Caco-2 (cell line): ENCODE data around the gene SCAANT1. TPM values are rescaled to one million over a fixed set of nuclear protein-coding genes. Genes with fewer than 3 reads are reported as not detected.

ENCODE experiments used
- BruUV-seq: library from RNA; stranded (reverse); fragments of 400-500 nt; replicated peaks from 2 replicates; lab custom pipeline; 2021; lab: Mats Ljungman, UMichigan
- CTCF ChIA-PET: fragments of 300-600 bp; sonication (Branson Sonifier 250); formaldehyde crosslinking; loops from one replicate; lab custom pipeline; 2022; ENCODE audit warnings: antibody characterized with exemption; lab: Charles Lee
- POLR2A ChIA-PET: fragments of 300-600 bp; sonication (Branson Sonifier 250); formaldehyde crosslinking; loops from one replicate; lab custom pipeline; 2022; ENCODE audit warnings: antibody characterized with exemption; lab: Charles Lee
- DNase-seq, 2 experiments: peaks; one replicate each; pipeline versions ENCODE4 v3.0.0 to v3.0.0-alpha.2; 2020 to 2022
- H3K27me3 ChIP-seq: replicated peaks from 2 replicates; pipeline ENCODE4 v1.6.0; 2011; ENCODE audit warnings: low read length; ENCODE audit not compliant: control insufficient read depth, insufficient read depth
- H3K36me3 ChIP-seq: 2 replicates; pipeline ENCODE4 v1.5.1; 2011; ENCODE audit warnings: low read length; ENCODE audit not compliant: control insufficient read depth, insufficient read depth
- H3K4me1 ChIP-seq: fragments of 250-450 bp; sonication (Bioruptor Pico); 2 replicates; pipeline ENCODE4 v1.5.1; 2020; ENCODE audit warnings: mild to moderate bottlenecking
- H3K4me3 ChIP-seq: 2 replicates; pipeline ENCODE4 v1.5.1; 2011; ENCODE audit warnings: low read depth, mild to moderate bottlenecking, control low read depth, low read length
- H3K9me3 ChIP-seq: fragments of 250-450 bp; sonication (Bioruptor Pico); 2 replicates; pipeline ENCODE4 v1.5.1; 2020; ENCODE audit warnings: mild to moderate bottlenecking, moderate library complexity
- H3K27ac Mint-ChIP-seq: one replicate; pipeline ENCODE4 v1.8.0; 2022; ENCODE audit warnings: mixed read lengths; ENCODE audit not compliant: unreplicated experiment
- H3K27me3 Mint-ChIP-seq: one replicate; pipeline ENCODE4 v1.8.0; 2022; ENCODE audit warnings: mixed read lengths; ENCODE audit not compliant: insufficient read depth, unreplicated experiment
- H3K36me3 Mint-ChIP-seq: one replicate; pipeline ENCODE4 v1.8.0; 2022; ENCODE audit warnings: mild to moderate bottlenecking, mixed read lengths; ENCODE audit not compliant: insufficient read depth, unreplicated experiment
- H3K4me1 Mint-ChIP-seq: one replicate; pipeline ENCODE4 v1.8.0; 2022; ENCODE audit warnings: low read depth, mixed read lengths; ENCODE audit not compliant: unreplicated experiment
- H3K4me3 Mint-ChIP-seq: one replicate; pipeline ENCODE4 v1.8.0; 2022; ENCODE audit warnings: mild to moderate bottlenecking, moderate library complexity, mixed read lengths; ENCODE audit not compliant: unreplicated experiment
- H3K9me3 Mint-ChIP-seq: one replicate; pipeline ENCODE4 v1.8.0; 2022; ENCODE audit warnings: mixed read lengths; ENCODE audit not compliant: unreplicated experiment
- CTCF ChIP-seq, 2 experiments: fragments of 200-600 bp in 1 of 2; IDR thresholded peaks; 1 replicate in 1 of 2; 2 replicates in 1 of 2; pipeline versions ENCODE4 v1.5.1 to v1.8.0; 2011 to 2022; ENCODE audit warnings: antibody characterized with exemption in 1 of 2, control low read depth in 1 of 2, inconsistent platforms in 1 of 2, low read depth in 1 of 2, low read length in 1 of 2, mild to moderate bottlenecking in 1 of 2, moderate library complexity in 1 of 2; ENCODE audit not compliant: insufficient read depth in 1 of 2, severe bottlenecking in 1 of 2, unreplicated experiment in 1 of 2
- intact Hi-C: fragments of 100-400 bp; cut with micrococcal nuclease; formaldehyde crosslinking; loops from one replicate; pipeline ENCODE4 v1.10.0; 2022; ENCODE audit not compliant: unreplicated experiment
- total RNA-seq: library from RNA; stranded (reverse); gene quantifications from 2 replicates; pipeline ENCODE4 v1.2.3, GENCODE V29; 2022

SCAANT1 gene
- total RNA-seq, 1 experiment from 2014 or later, result not detected

DNA sequence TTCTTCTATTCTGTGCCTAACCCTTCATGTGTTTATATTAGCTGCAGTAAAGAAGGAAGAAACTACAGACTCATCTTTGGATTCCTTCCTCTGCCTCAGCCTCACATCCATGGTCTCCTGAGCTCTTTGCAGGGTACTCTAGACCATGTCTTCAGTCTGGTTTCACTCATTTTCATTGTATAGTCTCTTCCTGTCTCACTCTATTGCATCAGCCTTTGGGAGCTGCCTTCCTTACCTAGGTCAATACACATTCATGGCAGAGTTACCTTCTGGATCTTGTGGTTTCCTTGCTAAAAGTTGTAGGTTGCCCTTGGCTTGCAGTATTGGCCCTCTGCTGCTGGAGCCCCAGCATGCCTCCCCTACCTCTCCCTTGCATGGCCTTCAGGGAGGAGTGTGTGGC lies 31.5 kb upstream of the SCAANT1 start:
- TF ChIP-seq CTCF (IDR thresholded peaks at IDR 0.05; ENCODE audit: insufficient read depth in 1 of 2, low read depth in 1 of 2, low read length in 1 of 2, severe bottlenecking in 1 of 2, unreplicated experiment in 1 of 2), result no peak
- DNase-seq, result no peak
- H3K4me3 ChIP-seq, result no peak overlapping the region
- no peaks in the 10 kb centered on the region for H3K27me3 ChIP-seq
- intact Hi-C loops, result no loop called here
- peaks cover 2% of the 10 kb centered on the region for H3K36me3 ChIP-seq
- CTCF ChIA-PET, result no interaction called here
- POLR2A ChIA-PET, result no interaction called here
- H3K9me3 ChIP-seq, result no peaks in the 10 kb centered on the region
- H3K27me3 Mint-ChIP-seq, result no peaks in the 10 kb centered on the region
- H3K4me1 Mint-ChIP-seq, result peaks cover 37% of the 10 kb centered on the region
- H3K36me3 Mint-ChIP-seq, result peaks cover 7% of the 10 kb centered on the region
- H3K9me3 Mint-ChIP-seq, result no peaks in the 10 kb centered on the region
- peaks cover 13% of the 10 kb centered on the region for H3K4me1 ChIP-seq
- no peak overlapping the region for H3K4me3 Mint-ChIP-seq
- peak overlapping the region; percentile 19 for H3K27ac Mint-ChIP-seq
- BruUV-seq, result no TSS peak

DNA sequence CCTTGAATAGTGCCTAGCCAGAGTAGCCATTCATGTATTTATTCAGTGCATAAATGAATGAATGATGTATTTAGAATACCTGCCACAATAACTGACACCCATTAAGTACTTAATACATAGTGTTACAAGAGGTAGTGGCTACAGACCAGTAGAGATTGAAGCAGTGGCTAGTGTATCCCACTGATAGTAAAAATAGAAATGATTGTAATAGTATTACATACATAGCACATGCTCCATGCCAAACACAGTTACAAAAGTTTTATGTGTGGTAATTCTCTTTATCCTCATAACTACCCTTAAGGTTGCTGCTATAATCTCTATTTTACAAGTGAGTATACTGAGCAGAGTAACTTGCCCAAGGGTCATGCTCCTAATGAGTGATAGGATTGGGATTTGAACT lies 30.3 kb upstream of the SCAANT1 start:
- intact Hi-C loops, result no loop called here
- peaks cover 25% of the 10 kb centered on the region for H3K4me1 ChIP-seq
- H3K36me3 ChIP-seq, result peaks cover 2% of the 10 kb centered on the region
- ChIA-PET CTCF (no interaction called here), POLR2A (no interaction called here)
- no peak for DNase-seq
- no peak for TF ChIP-seq CTCF (IDR thresholded peaks at IDR 0.05; ENCODE audit: insufficient read depth in 1 of 2, low read depth in 1 of 2, low read length in 1 of 2, severe bottlenecking in 1 of 2, unreplicated experiment in 1 of 2)
- H3K27me3 Mint-ChIP-seq, result no peaks in the 10 kb centered on the region
- H3K36me3 Mint-ChIP-seq, result peaks cover 7% of the 10 kb centered on the region
- H3K9me3 ChIP-seq, result no peaks in the 10 kb centered on the region
- no peak overlapping the region for H3K4me3 ChIP-seq
- H3K27ac Mint-ChIP-seq, result no peak overlapping the region
- no peaks in the 10 kb centered on the region for H3K27me3 ChIP-seq
- H3K4me3 Mint-ChIP-seq, result no peak overlapping the region
- no peaks in the 10 kb centered on the region for H3K9me3 Mint-ChIP-seq
- H3K4me1 Mint-ChIP-seq, result peaks cover 39% of the 10 kb centered on the region
- no TSS peak for BruUV-seq

DNA sequence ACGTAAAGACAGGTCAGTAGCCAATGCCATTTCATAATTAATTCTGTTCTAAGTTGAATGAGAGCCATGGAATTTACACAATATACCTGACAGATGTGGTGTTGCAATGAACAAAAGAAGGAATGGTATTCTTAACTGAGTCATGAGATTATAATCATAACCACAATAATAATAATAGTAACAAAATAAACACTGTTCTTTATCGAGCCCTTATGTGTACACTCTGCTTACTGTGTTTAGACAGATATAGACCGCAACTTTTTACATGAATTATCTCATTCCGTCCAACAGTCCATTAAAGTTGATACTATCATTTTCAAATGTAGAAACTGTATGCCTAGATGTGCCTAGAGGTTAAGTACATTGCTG lies 28.2 kb upstream of the SCAANT1 start:
- Mint-ChIP-seq H3K4me1 (peaks cover 45% of the 10 kb centered on the region), H3K9me3 (no peaks in the 10 kb centered on the region), H3K36me3 (peaks cover 1% of the 10 kb centered on the region), H3K4me3 (no peak overlapping the region), H3K27me3 (no peaks in the 10 kb centered on the region), H3K27ac (no peak overlapping the region)
- Histone ChIP-seq H3K4me3 (no peak overlapping the region), H3K4me1 (peaks cover 41% of the 10 kb centered on the region), H3K36me3 (peaks cover 2% of the 10 kb centered on the region), H3K27me3 (no peaks in the 10 kb centered on the region), H3K9me3 (no peaks in the 10 kb centered on the region)
- no peak for TF ChIP-seq CTCF (IDR thresholded peaks at IDR 0.05; ENCODE audit: insufficient read depth in 1 of 2, low read depth in 1 of 2, low read length in 1 of 2, severe bottlenecking in 1 of 2, unreplicated experiment in 1 of 2)
- ChIA-PET POLR2A (no interaction called here), CTCF (no interaction called here)
- DNase-seq, result no peak
- intact Hi-C loops, result no loop called here
- no TSS peak for BruUV-seq
